Transverse colon (tissue), 4 donors: ENCODE results near the gene CLUH. TPM values are rescaled to one million over a fixed set of nuclear protein-coding genes. Genes with fewer than 3 reads are reported as not detected.

Experiments used
- DNase-seq: peaks from one replicate; pipeline ENCODE4 v3.0.0-alpha.2; 2019
- H3K27ac ChIP-seq, 4 donors: fragments of 200-600 bp; sonication (generic); 2 replicates each; pipeline ENCODE4 v1.5.1; 2016 to 2018; ENCODE audit warnings: inconsistent platforms in 4 of 4
- H3K27me3 ChIP-seq: fragments of 200-600 bp; sonication (generic); 2 replicates; pipeline ENCODE4 v1.5.1; 2017; ENCODE audit warnings: inconsistent platforms
- H3K36me3 ChIP-seq, 4 donors: fragments of 200-600 bp; sonication (generic); 2 replicates each; pipeline ENCODE4 v1.5.1; 2017 to 2019; ENCODE audit warnings: inconsistent platforms in 4 of 4
- H3K4me1 ChIP-seq, 4 donors: fragments of 200-600 bp; sonication (generic); 2 replicates each; pipeline ENCODE4 v1.5.1; 2017 to 2020; ENCODE audit warnings: inconsistent platforms in 4 of 4
- H3K4me3 ChIP-seq, 4 donors: fragments of 200-600 bp; sonication (generic); 1 replicate in 1 of 4; 2 replicates in 3 of 4; pipeline versions ENCODE4 v1.5.1 to v1.6.1; 2017 to 2019; ENCODE audit warnings: inconsistent platforms in 4 of 4
- H3K9me3 ChIP-seq, 2 donors: fragments of 200-600 bp; sonication (generic); 2 replicates each; pipeline ENCODE4 v1.5.1; 2017 to 2019; ENCODE audit warnings: inconsistent platforms in 2 of 2
- CTCF ChIP-seq, 5 experiments: fragments of 200-600 bp in 3 of 5; fragments of 450-650 bp in 2 of 5; sonication (generic) in 3 of 5; IDR thresholded peaks; 1 replicate in 2 of 5; 2 replicates in 3 of 5; pipeline ENCODE4 v1.5.1; 2016 to 2017; ENCODE audit warnings: antibody characterized with exemption in 5 of 5, inconsistent platforms in 3 of 5, mild to moderate bottlenecking in 2 of 5, moderate library complexity in 1 of 5
- EP300 ChIP-seq: sonication (generic); formaldehyde crosslinking; IDR thresholded peaks from one replicate; pipeline ENCODE4 v1.6.1; 2017; ENCODE audit warnings: antibody characterized with exemption, low read depth
- POLR2A ChIP-seq: fragments of 450-650 bp; IDR thresholded peaks from one replicate; pipeline ENCODE4 v1.6.1; 2016; ENCODE audit warnings: antibody characterized with exemption, mild to moderate bottlenecking, moderate library complexity
- POLR2AphosphoS5 ChIP-seq, 3 donors: sonication (generic); formaldehyde crosslinking; IDR thresholded peaks; one replicate each; pipeline ENCODE4 v1.6.1; 2016; ENCODE audit warnings: antibody characterized with exemption in 3 of 3
- WGBS, 2 donors: methylation state at CpG; one replicate each; pipeline ENCODE4 v1.1.5; 2018; ENCODE audit warnings: low coverage in 1 of 2; 5-methylcytosine and 5-hydroxymethylcytosine counted together
- in situ Hi-C, 4 donors: fragments of 200-750 bp; cut with MboI; loops; one replicate each; pipeline versions ENCODE4 v1.15.0 to v1.15.1; 2017; ENCODE audit warnings: low sequenced_read_pairs in 3 of 4, low pct_ligation_motif_present in 1 of 4, low pct_unique_long_range_greater_than_20kb in 1 of 4
- intact Hi-C: fragments of 100-400 bp; cut with DNase I; formaldehyde crosslinking; loops from one replicate; pipeline ENCODE4 v1.15.1; 2023; ENCODE audit warnings: low total_unique reads
- total RNA-seq, 4 donors: library from RNA; depleted of rRNA; stranded (reverse); fragments of >200 nt; gene quantifications; one replicate each; pipeline ENCODE4 v1.1.0, GENCODE V29; 2016

The CLUH gene
- total RNA-seq, 4 donors from 2014 or later = 127 to 1,072 (median 208) TPM

- intact Hi-C loops = no loop called here
- Histone ChIP-seq H3K27me3 (no peaks in the 10 kb centered on the region), H3K9me3 (no peaks in the 10 kb centered on the region), H3K27ac (peak overlapping the region; percentile 90 to 93 (median 92)), H3K4me3 (peak overlapping the region; percentile 75 to 91 (median 80)), H3K4me1 (peaks cover 31 to 62% (median 48%) of the 10 kb centered on the region in 4 donors), H3K36me3 (no peaks in the 10 kb centered on the region)
- no peak for TF ChIP-seq EP300
- TF ChIP-seq POLR2AphosphoS5 (IDR thresholded peaks at IDR 0.05) = peak in 1 of 3 donors; percentile 26
- peak; percentile 43 for TF ChIP-seq POLR2A
- no peak for TF ChIP-seq CTCF (IDR thresholded peaks at IDR 0.05)
- 1% methylated on average over 55 of the region's 82 CpGs; no CpG with 5 or more reads in 1 of the 2 donors for WGBS, 2 donors
- peak; percentile 41 for DNase-seq
- in situ Hi-C loops = no loop called here
Measured at GRCh38 chr17:2710803-2711607, 559 bp downstream of the CLUH start.

- DNase-seq = no peak
Measured at GRCh38 chr17:2710071-2710802, 1.3 kb downstream of the CLUH start.

GRCh38 chr17:2709183-2709661 is 2.3 kb downstream of the CLUH start:
- Histone ChIP-seq H3K36me3 (peaks cover 0 to under 1% (median 0%) of the 10 kb centered on the region in 4 donors), H3K4me1 (peaks cover 31 to 66% (median 49%) of the 10 kb centered on the region in 4 donors), H3K27me3 (no peaks in the 10 kb centered on the region), H3K27ac (peak overlapping the region; percentile 90 to 93 (median 92)), H3K9me3 (no peaks in the 10 kb centered on the region), H3K4me3 (peak overlapping the region in 2 of 4 donors; percentile 83 to 91)
- TF ChIP-seq POLR2A (peak; percentile 68), CTCF (IDR thresholded peaks at IDR 0.05) (no peak), POLR2AphosphoS5 (IDR thresholded peaks at IDR 0.05) (peak in 2 of 3 donors; percentile 57 to 70), EP300 (no peak)
- 33% methylated on average over 8 of the region's 10 CpGs; no CpG with 5 or more reads in 1 of the 2 donors for WGBS, 2 donors
- in situ Hi-C loops (no loop called here), intact Hi-C loops (no loop called here)
- peak; percentile 85 for DNase-seq

More at GRCh38 chr17:2710071-2710802, 1.3 kb downstream of the CLUH start:
- Histone ChIP-seq H3K36me3 (no peaks in the 10 kb centered on the region), H3K4me3 (peak overlapping the region; percentile 75 to 91 (median 80)), H3K27me3 (no peaks in the 10 kb centered on the region), H3K9me3 (no peaks in the 10 kb centered on the region), H3K4me1 (peaks cover 31 to 66% (median 49%) of the 10 kb centered on the region in 4 donors), H3K27ac (peak overlapping the region; percentile 90 to 93 (median 92))
- TF ChIP-seq POLR2AphosphoS5 (IDR thresholded peaks at IDR 0.05) (no peak), POLR2A (no peak), CTCF (IDR thresholded peaks at IDR 0.05) (no peak)
- in situ Hi-C loops = no loop called here
- WGBS, 2 donors = 18% methylated on average over 16 of the region's 16 CpGs; no CpG with 5 or more reads in 1 of the 2 donors
- intact Hi-C loops = no loop called here
